Gastrocnemius medialis (tissue), 4 donors: ENCODE results near the gene TBC1D2. TPM values are rescaled to one million over a fixed set of nuclear protein-coding genes. Genes with fewer than 3 reads are reported as not detected.

ENCODE experiments used
- ATAC-seq, 2 donors: fragments of 150-250 bp; one replicate each; pipeline ENCODE4 v1.9.1; 2016
- DNase-seq, 2 donors: peaks; one replicate each; pipeline ENCODE4 v3.0.0-alpha.2; 2019
- H3K27ac ChIP-seq, 4 donors: fragments of 200-600 bp; sonication (generic); 1 replicate in 1 of 4; 2 replicates in 3 of 4; pipeline ENCODE4 v1.5.1; 2016 to 2018; ENCODE audit warnings: mild to moderate bottlenecking in 2 of 4, moderate library complexity in 1 of 4
- H3K27me3 ChIP-seq, 3 donors: fragments of 200-600 bp; sonication (generic) in 2 of 3; 1 replicate in 1 of 3; 2 replicates in 2 of 3; pipeline versions ENCODE4 v1.5.1 to v1.6.0; 2016 to 2019; ENCODE audit warnings: mild to moderate bottlenecking in 1 of 3, moderate library complexity in 1 of 3
- H3K36me3 ChIP-seq, 2 donors: fragments of 200-600 bp; sonication (generic) in 1 of 2; one replicate each; pipeline ENCODE4 v1.5.1; 2017 to 2018
- H3K4me1 ChIP-seq, 2 donors: fragments of 200-600 bp; sonication (generic) in 1 of 2; one replicate each; pipeline ENCODE4 v1.5.1; 2016 to 2017; ENCODE audit warnings: mild to moderate bottlenecking in 2 of 2
- H3K4me3 ChIP-seq, 4 donors: fragments of 200-600 bp; sonication (generic) in 3 of 4; 1 replicate in 1 of 4; 2 replicates in 3 of 4; pipeline ENCODE4 v1.5.1; 2016 to 2019; ENCODE audit warnings: mild to moderate bottlenecking in 2 of 4
- H3K9me3 ChIP-seq, 3 donors: fragments of 200-600 bp; sonication (generic) in 2 of 3; 1 replicate in 1 of 3; 2 replicates in 2 of 3; pipeline ENCODE4 v1.5.1; 2016 to 2019
- POLR2A ChIP-seq, 2 donors: fragments of 450-650 bp; IDR thresholded peaks; one replicate each; pipeline ENCODE4 v1.6.1; 2017; ENCODE audit warnings: antibody characterized with exemption in 2 of 2, mild to moderate bottlenecking in 2 of 2, moderate library complexity in 2 of 2
- in situ Hi-C, 4 donors: fragments of 200-750 bp; cut with MboI; loops; one replicate each; pipeline versions ENCODE4 v1.15.0 to v1.8.0; 2017; ENCODE audit warnings: low sequenced_read_pairs in 4 of 4
- intact Hi-C: fragments of 100-400 bp; cut with DNase I; formaldehyde crosslinking; loops from one replicate; pipeline ENCODE4 v1.15.1; 2023; ENCODE audit warnings: low total_unique reads
- total RNA-seq, 4 donors: library from RNA; depleted of rRNA; stranded (reverse); fragments of >200 nt; gene quantifications; one replicate each; pipeline versions ENCODE4 v1.1.0 to v1.2.3, GENCODE V29; 2016
- TF ChIP-seq, protein P1 (sequence below), 5 experiments: fragments of 450-650 bp in 3 of 5; fragments of 200-600 bp in 2 of 5; sonication (generic) in 2 of 5; IDR thresholded peaks in 4 of 5; conservative IDR thresholded peaks in 1 of 5; 1 replicate in 4 of 5; 2 replicates in 1 of 5; pipeline ENCODE4 v1.5.1; 2016 to 2019; ENCODE audit warnings: antibody characterized with exemption in 5 of 5, mild to moderate bottlenecking in 3 of 5, moderate library complexity in 3 of 5

Gene TBC1D2
- total RNA-seq, 4 donors from 2014 or later: 0.66 to 2.9 (median 1.6) TPM

DNA sequence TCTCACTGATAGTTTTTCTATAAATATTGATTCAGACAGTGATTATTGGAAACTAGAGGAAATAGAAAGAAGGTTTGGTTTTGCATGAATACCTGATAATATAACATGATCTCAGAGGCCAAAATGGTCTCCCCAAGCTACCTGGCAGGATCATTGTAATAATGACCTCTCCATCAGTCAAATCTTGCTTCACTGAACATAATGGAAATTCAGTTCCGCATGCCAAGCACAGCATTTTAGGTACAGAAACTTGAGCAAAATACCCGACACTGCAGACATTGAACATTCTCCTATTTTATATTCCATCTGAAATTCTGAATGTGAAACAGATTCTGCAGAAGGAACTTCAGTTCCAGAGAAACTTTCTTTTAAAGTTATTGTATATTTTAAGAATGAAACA is 9.1 kb upstream of the TBC1D2 start:
- no peak for ATAC-seq
- Histone ChIP-seq H3K27ac (no peak overlapping the region), H3K27me3 (peaks cover 0 to 4% (median 0%) of the 10 kb centered on the region in 3 donors), H3K4me1 (no peaks in the 10 kb centered on the region), H3K9me3 (no peaks in the 10 kb centered on the region), H3K36me3 (no peaks in the 10 kb centered on the region), H3K4me3 (no peak overlapping the region)
- no peak for DNase-seq
- in situ Hi-C loops (loop anchor here (5.0 to 25.0 kb wide), 9 partner anchors 57 to 552 kb away; partner anchors contain the start of genes TRMO (in 3 of the 4) and NANS (in 1 of the 4)), intact Hi-C loops (loop anchor here (2.0 kb wide), 1 partner anchor 550 kb away; no protein-coding TSS in a partner anchor)
- TF ChIP-seq, protein P1, sequence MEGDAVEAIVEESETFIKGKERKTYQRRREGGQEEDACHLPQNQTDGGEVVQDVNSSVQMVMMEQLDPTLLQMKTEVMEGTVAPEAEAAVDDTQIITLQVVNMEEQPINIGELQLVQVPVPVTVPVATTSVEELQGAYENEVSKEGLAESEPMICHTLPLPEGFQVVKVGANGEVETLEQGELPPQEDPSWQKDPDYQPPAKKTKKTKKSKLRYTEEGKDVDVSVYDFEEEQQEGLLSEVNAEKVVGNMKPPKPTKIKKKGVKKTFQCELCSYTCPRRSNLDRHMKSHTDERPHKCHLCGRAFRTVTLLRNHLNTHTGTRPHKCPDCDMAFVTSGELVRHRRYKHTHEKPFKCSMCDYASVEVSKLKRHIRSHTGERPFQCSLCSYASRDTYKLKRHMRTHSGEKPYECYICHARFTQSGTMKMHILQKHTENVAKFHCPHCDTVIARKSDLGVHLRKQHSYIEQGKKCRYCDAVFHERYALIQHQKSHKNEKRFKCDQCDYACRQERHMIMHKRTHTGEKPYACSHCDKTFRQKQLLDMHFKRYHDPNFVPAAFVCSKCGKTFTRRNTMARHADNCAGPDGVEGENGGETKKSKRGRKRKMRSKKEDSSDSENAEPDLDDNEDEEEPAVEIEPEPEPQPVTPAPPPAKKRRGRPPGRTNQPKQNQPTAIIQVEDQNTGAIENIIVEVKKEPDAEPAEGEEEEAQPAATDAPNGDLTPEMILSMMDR (IDR thresholded peaks at IDR 0.05 in 4 of 5, conservative IDR thresholded peaks at IDR 0.05 in 1 of 5): no peak
- no peak for TF ChIP-seq POLR2A (IDR thresholded peaks at IDR 0.05)

DNA sequence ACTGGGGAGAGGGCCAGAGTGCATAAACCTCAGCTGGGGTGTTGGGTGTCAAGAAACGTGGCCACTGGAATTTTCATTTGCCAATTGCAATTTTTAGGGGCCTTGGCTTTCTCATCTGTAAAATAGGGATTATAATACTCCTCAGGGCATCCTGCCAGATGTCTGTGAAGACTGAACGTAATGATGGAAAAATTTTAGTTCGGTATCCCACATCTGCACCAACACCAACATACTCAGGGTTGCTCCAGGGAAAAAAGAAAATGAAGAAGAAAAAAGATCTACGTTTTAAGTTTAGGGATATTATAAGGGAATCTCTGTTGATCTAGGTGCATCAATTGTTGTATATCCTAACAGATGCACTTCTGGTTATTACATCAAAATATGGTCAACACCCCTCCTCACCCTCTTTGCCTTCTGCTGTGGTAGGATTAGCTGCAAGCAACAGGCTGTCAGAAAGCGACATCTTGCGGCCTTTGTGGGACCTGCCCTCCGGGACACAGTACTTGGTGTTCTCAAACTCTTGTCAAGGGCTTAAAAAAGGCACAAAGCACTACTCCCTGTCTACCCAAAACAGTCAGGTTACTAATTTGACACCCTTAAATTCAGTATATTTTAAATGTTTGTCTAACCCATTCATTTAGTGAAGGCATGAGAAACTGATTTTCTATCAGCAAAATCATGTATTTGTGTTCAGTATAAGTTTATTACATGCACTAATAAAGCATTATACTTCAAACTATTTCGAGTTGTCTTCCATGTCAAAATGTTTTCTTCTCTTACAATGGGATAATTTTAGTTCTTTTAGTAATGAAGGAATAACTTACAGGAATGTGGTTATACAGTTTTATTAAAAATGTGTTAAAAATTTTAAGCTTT is 8.3 kb upstream of the TBC1D2 start:
- Histone ChIP-seq H3K4me1 (no peaks in the 10 kb centered on the region), H3K27me3 (peaks cover 0 to 4% (median 0%) of the 10 kb centered on the region in 3 donors), H3K36me3 (no peaks in the 10 kb centered on the region), H3K27ac (no peak overlapping the region), H3K9me3 (no peaks in the 10 kb centered on the region), H3K4me3 (no peak overlapping the region)
- DNase-seq: peak; percentile 57 to 68
- peak; percentile 89 to 92 for ATAC-seq
- intact Hi-C loops: loop anchor here (1.0 to 2.0 kb wide), 3 partner anchors 58 to 549 kb away; no protein-coding TSS in a partner anchor
- in situ Hi-C loops: loop anchor here (5.0 to 25.0 kb wide), 9 partner anchors 56 to 551 kb away; partner anchors contain the start of genes TRMO (in 3 of the 4) and NANS (in 1 of the 4)
- no peak for TF ChIP-seq POLR2A (IDR thresholded peaks at IDR 0.05)
- TF ChIP-seq, protein P1 (IDR thresholded peaks at IDR 0.05 in 4 of 5, conservative IDR thresholded peaks at IDR 0.05 in 1 of 5): peak; percentile 69 to 93 (median 86)

DNA sequence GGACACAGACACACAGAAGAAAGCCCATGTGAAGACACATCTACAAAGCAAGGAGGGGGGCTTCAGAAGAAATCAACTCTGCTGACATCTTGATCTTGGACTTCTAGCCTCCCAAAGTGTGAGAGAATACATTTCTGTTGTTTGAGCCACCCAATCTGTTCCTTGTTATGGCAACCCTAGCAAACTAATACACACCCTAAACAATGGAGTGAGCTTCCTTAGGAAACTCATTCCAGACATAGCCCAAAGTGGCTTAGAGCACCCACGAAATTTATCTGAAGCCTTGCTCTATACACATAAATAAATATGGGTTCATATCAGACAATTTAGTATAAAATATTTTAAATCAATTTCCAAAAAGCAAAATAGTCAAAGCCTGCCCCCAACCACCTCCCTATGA is 7.6 kb upstream of the TBC1D2 start:
- in situ Hi-C loops: loop anchor here (5.0 to 25.0 kb wide), 9 partner anchors 56 to 551 kb away; partner anchors contain the start of genes TRMO (in 3 of the 4) and NANS (in 1 of the 4)

DNA sequence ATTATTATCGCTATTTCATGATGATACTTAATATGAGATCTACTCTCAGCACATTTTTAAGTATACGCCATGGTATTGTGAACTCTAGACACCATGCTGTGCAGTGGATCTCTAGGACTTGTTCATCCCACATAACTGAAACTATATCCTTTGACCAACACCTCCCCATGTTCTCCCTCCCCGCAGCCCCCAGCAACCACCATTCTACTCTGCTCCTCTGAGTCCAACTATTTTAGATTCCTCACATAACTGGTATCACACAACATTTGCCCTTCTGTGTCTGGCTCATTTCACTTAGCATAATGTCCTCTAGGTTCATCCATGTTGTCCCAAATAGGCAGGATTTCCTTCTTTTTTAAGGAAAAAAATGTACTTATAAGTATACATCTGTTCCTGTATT is 6.6 kb upstream of the TBC1D2 start:
- DNase-seq: no peak
- no peaks in the 10 kb centered on the region for H3K9me3 ChIP-seq
- H3K36me3 ChIP-seq: no peaks in the 10 kb centered on the region
- intact Hi-C loops (no loop called here), in situ Hi-C loops (loop anchor here (5.0 to 25.0 kb wide), 9 partner anchors 55 to 550 kb away; partner anchors contain the start of genes TRMO (in 3 of the 4) and NANS (in 1 of the 4))
- H3K27ac ChIP-seq: no peak overlapping the region
- peaks cover 0 to 4% (median 0%) of the 10 kb centered on the region in 3 donors for H3K27me3 ChIP-seq
- no peak for ATAC-seq
- no peak overlapping the region for H3K4me3 ChIP-seq
- TF ChIP-seq, protein P1 (IDR thresholded peaks at IDR 0.05 in 4 of 5, conservative IDR thresholded peaks at IDR 0.05 in 1 of 5): no peak
- TF ChIP-seq POLR2A (IDR thresholded peaks at IDR 0.05): no peak
- H3K4me1 ChIP-seq: peaks cover 0 to 2% of the 10 kb centered on the region in 2 donors

More for the DNA sequence above, 7.6 kb upstream of the TBC1D2 start:
- intact Hi-C loops: loop anchor here (1.0 kb wide), 2 partner anchors 58 to 340 kb away; no protein-coding TSS in a partner anchor
- H3K9me3 ChIP-seq: no peaks in the 10 kb centered on the region
- DNase-seq: no peak
- H3K27me3 ChIP-seq: peaks cover 0 to 4% (median 0%) of the 10 kb centered on the region in 3 donors
- H3K4me3 ChIP-seq: no peak overlapping the region
- TF ChIP-seq, protein P1 (IDR thresholded peaks at IDR 0.05 in 4 of 5, conservative IDR thresholded peaks at IDR 0.05 in 1 of 5): no peak
- no peak for TF ChIP-seq POLR2A (IDR thresholded peaks at IDR 0.05)
- ATAC-seq: no peak
- no peaks in the 10 kb centered on the region for H3K4me1 ChIP-seq
- no peak overlapping the region for H3K27ac ChIP-seq
- H3K36me3 ChIP-seq: no peaks in the 10 kb centered on the region
